ENCODE results near the gene SLC39A9. TPM values are rescaled to one million over a fixed set of nuclear protein-coding genes. Genes with fewer than 3 reads are reported as not detected.

SLC39A9 gene
- total and polyA plus RNA-seq, 9 donors: 15.9 to 54.5 (median 40.4) TPM

GRCh38 chr14:69468949-69469348 is 70.5 kb downstream of the SLC39A9 start:
- 57 to 72% (median 65%) methylated on average over 2 of the region's 2 CpGs for WGBS, 3 donors

GRCh38 chr14:69471436-69471835 is 72.9 kb downstream of the SLC39A9 start:
- no peak for DNase-seq
- TF ChIP-seq CTCF (IDR thresholded peaks at IDR 0.05): no peak
- TF ChIP-seq EP300 (IDR thresholded peaks at IDR 0.05): no peak
- no peak for TF ChIP-seq POLR2A (IDR thresholded peaks at IDR 0.05)
- no peaks in the 10 kb centered on the region for H3K9me3 ChIP-seq
- no peak overlapping the region for H3K4me3 ChIP-seq
- no peaks in the 10 kb centered on the region for H3K4me1 ChIP-seq (ENCODE audit: insufficient read depth)
- 82 to 91% (median 88%) methylated on average over 3 of the region's 3 CpGs for WGBS, 3 donors
- H3K27me3 ChIP-seq: no peaks in the 10 kb centered on the region
- H3K36me3 ChIP-seq: no peaks in the 10 kb centered on the region
- intact Hi-C loops (cut with DNase I): no loop called here
- no peak overlapping the region for H3K27ac ChIP-seq

More at GRCh38 chr14:69468949-69469348, 70.5 kb downstream of the SLC39A9 start:
- intact Hi-C loops (cut with DNase I): no loop called here
- no peaks in the 10 kb centered on the region for H3K36me3 ChIP-seq
- no peaks in the 10 kb centered on the region for H3K4me1 ChIP-seq (ENCODE audit: insufficient read depth)
- no peak overlapping the region for H3K4me3 ChIP-seq
- no peak overlapping the region for H3K27ac ChIP-seq
- DNase-seq: no peak
- H3K9me3 ChIP-seq: no peaks in the 10 kb centered on the region
- H3K27me3 ChIP-seq: no peaks in the 10 kb centered on the region
- TF ChIP-seq POLR2A (IDR thresholded peaks at IDR 0.05) (no peak), EP300 (IDR thresholded peaks at IDR 0.05) (no peak)

- 81 to 82% (median 82%) methylated on average over 10 of the region's 10 CpGs for WGBS, 3 donors
Measured at GRCh38 chr14:69471916-69472315, 73.4 kb downstream of the SLC39A9 start.

DNA sequence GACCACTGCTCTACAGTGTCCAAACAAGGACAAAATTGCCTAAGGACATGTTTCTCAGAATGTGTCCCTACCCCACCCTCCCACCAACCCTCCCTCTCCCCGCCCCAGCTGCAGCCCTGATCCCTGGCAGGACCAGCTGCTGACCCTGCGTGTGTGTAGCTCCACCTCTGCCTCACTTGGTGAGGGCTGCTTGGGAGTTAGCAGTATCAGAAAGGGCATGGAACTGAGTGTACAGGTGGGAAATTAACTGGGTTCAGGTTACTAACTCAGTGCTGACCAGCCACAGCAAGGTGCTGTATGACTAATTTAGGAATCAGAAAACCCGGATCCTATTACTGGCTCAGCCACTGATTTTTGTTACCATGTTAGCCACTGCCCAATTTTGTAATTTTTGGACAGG is 74.8 kb downstream of the SLC39A9 start:
- no peaks in the 10 kb centered on the region for H3K4me1 ChIP-seq (ENCODE audit: insufficient read depth)
- H3K27ac ChIP-seq: no peak overlapping the region
- intact Hi-C loops (cut with DNase I): no loop called here
- 47 to 71% (median 52%) methylated on average over 3 of the region's 3 CpGs for WGBS, 3 donors
- no peak for DNase-seq
- no peaks in the 10 kb centered on the region for H3K36me3 ChIP-seq
- no peak for TF ChIP-seq CTCF (IDR thresholded peaks at IDR 0.05)
- TF ChIP-seq EP300 (IDR thresholded peaks at IDR 0.05): no peak
- no peak for TF ChIP-seq POLR2A (IDR thresholded peaks at IDR 0.05)
- H3K27me3 ChIP-seq: no peaks in the 10 kb centered on the region
- H3K9me3 ChIP-seq: no peaks in the 10 kb centered on the region
- H3K4me3 ChIP-seq: no peak overlapping the region

More at GRCh38 chr14:69471916-69472315, 73.4 kb downstream of the SLC39A9 start:
- no peaks in the 10 kb centered on the region for H3K27me3 ChIP-seq
- no peak overlapping the region for H3K27ac ChIP-seq
- intact Hi-C loops (cut with DNase I): no loop called here
- H3K4me1 ChIP-seq (ENCODE audit: insufficient read depth): no peaks in the 10 kb centered on the region
- DNase-seq: no peak
- no peak for TF ChIP-seq EP300 (IDR thresholded peaks at IDR 0.05)
- TF ChIP-seq CTCF (IDR thresholded peaks at IDR 0.05): no peak
- no peak for TF ChIP-seq POLR2A (IDR thresholded peaks at IDR 0.05)
- no peaks in the 10 kb centered on the region for H3K9me3 ChIP-seq
- no peak overlapping the region for H3K4me3 ChIP-seq
- H3K36me3 ChIP-seq: no peaks in the 10 kb centered on the region

DNA sequence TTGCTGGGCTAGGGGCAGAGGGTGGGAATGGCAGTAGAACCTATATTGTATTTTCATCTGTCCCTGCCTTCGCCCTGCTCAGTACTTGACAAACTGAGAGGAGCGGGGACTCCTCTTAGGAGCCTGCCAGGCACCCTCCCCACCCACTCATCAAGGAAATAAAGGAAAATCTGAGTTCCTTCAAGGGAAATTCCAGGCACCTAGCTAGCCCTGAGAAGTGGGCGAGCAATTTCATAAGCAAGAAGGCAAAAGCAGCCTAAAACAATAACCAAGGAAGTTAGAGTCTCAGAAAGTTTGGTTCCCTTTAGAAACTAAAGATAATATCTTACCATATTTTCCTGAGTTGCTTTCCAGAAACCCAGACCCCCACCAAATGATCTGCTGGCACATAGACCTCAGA is 75.5 kb downstream of the SLC39A9 start:
- Histone ChIP-seq H3K4me1 (ENCODE audit: insufficient read depth) (no peaks in the 10 kb centered on the region), H3K36me3 (no peaks in the 10 kb centered on the region), H3K27ac (no peak overlapping the region), H3K9me3 (no peaks in the 10 kb centered on the region), H3K27me3 (no peaks in the 10 kb centered on the region), H3K4me3 (no peak overlapping the region)
- intact Hi-C loops (cut with DNase I): no loop called here
- WGBS, 3 donors: 85 to 90% (median 89%) methylated on average over 3 of the region's 3 CpGs
- no peak for DNase-seq
- TF ChIP-seq EP300 (IDR thresholded peaks at IDR 0.05): no peak
